HG03378 (cell line): ENCODE data around the gene FAM180A.

Source experiments
- ATAC-seq: cut with Tn5 transposase; IDR thresholded peaks from one replicate; pipeline ENCODE4 v1.9.1; 2021; ENCODE audit warnings: mild to moderate bottlenecking, moderate library complexity; ENCODE audit not compliant: unreplicated experiment

FAM180A gene

GRCh38 chr7:135771961-135772638 lies 23.5 kb upstream of the FAM180A start:
- no peak for ATAC-seq

- no peak for ATAC-seq
These were observed 22.4 kb upstream of the FAM180A start for GRCh38 chr7:135771051-135771450.

GRCh38 chr7:135770139-135770710 lies 21.6 kb upstream of the FAM180A start:
- ATAC-seq, result no peak

GRCh38 chr7:135769005-135769802 lies 20.6 kb upstream of the FAM180A start:
- no peak for ATAC-seq

GRCh38 chr7:135768467-135768866 lies 19.9 kb upstream of the FAM180A start:
- ATAC-seq, result no peak

GRCh38 chr7:135768064-135768463 lies 19.5 kb upstream of the FAM180A start:
- no peak for ATAC-seq

GRCh38 chr7:135763261-135763660 lies 14.6 kb upstream of the FAM180A start:
- ATAC-seq, result no peak

- no peak for ATAC-seq
These were observed 13.3 kb upstream of the FAM180A start for GRCh38 chr7:135761751-135762488.

- no peak for ATAC-seq
These were observed 10.9 kb upstream of the FAM180A start for GRCh38 chr7:135759532-135759931.

- ATAC-seq, result no peak
These were observed 9.9 kb upstream of the FAM180A start for GRCh38 chr7:135758531-135758932.

GRCh38 chr7:135757719-135758411 lies 9.3 kb upstream of the FAM180A start:
- ATAC-seq, result no peak

GRCh38 chr7:135756191-135756590 lies 7.6 kb upstream of the FAM180A start:
- ATAC-seq, result no peak

GRCh38 chr7:135755351-135755753 lies 6.7 kb upstream of the FAM180A start:
- ATAC-seq, result no peak

GRCh38 chr7:135753616-135754413 lies 5.2 kb upstream of the FAM180A start:
- no peak for ATAC-seq

GRCh38 chr7:135747366-135747765 lies 1.2 kb downstream of the FAM180A start:
- ATAC-seq, result no peak

- no peak for ATAC-seq
These were observed 2.8 kb downstream of the FAM180A start for GRCh38 chr7:135745703-135746312.

GRCh38 chr7:135744938-135745702 lies 3.5 kb downstream of the FAM180A start:
- no peak for ATAC-seq

- ATAC-seq, result no peak
These were observed 4.5 kb downstream of the FAM180A start for GRCh38 chr7:135743907-135744731.
